NB4 (cell line): ENCODE results near the gene IFNLR1.

ENCODE experiments used
- DNase-seq: peaks from one replicate; pipeline ENCODE4 v3.0.0; 2010; ENCODE audit warnings: low read depth
- H3K4me3 ChIP-seq: one replicate; pipeline ENCODE4 v1.5.1; 2011; ENCODE audit warnings: mild to moderate bottlenecking, low read depth, low read length, moderate library complexity
- CTCF ChIP-seq: IDR thresholded peaks from one replicate; pipeline ENCODE4 v1.5.1; 2012; ENCODE audit warnings: low read depth, low read length
- MAX ChIP-seq: IDR thresholded peaks from 2 replicates; pipeline ENCODE4 v1.6.1; 2011; ENCODE audit warnings: low read depth, low read length
- MYC ChIP-seq: IDR thresholded peaks from 2 replicates; pipeline ENCODE4 v1.6.1; 2011; ENCODE audit warnings: low read depth, low read length
- POLR2A ChIP-seq: IDR thresholded peaks from 2 replicates; pipeline ENCODE4 v1.6.1; 2011; ENCODE audit warnings: mild to moderate bottlenecking; ENCODE audit not compliant: insufficient read length; ENCODE audit errors: extremely low read depth

Gene IFNLR1

GRCh38 chr1:24139841-24140425, 47.2 kb downstream of the IFNLR1 start:
- H3K4me3 ChIP-seq = no peak overlapping the region
- no peak for DNase-seq
- no peak for TF ChIP-seq POLR2A
- no peak for TF ChIP-seq CTCF
- TF ChIP-seq MYC = no peak
- TF ChIP-seq MAX = no peak

- no peak for TF ChIP-seq CTCF
- TF ChIP-seq MAX = no peak
- no peak for TF ChIP-seq MYC
- TF ChIP-seq POLR2A = no peak
Observed at GRCh38 chr1:24139222-24139489, 47.9 kb downstream of the IFNLR1 start.

GRCh38 chr1:24138476-24139221, 48.4 kb downstream of the IFNLR1 start:
- no peak for DNase-seq
- no peak for TF ChIP-seq POLR2A
- no peak for TF ChIP-seq CTCF
- no peak for TF ChIP-seq MAX
- TF ChIP-seq MYC = no peak
- no peak overlapping the region for H3K4me3 ChIP-seq

More at GRCh38 chr1:24139222-24139489, 47.9 kb downstream of the IFNLR1 start:
- no peak overlapping the region for H3K4me3 ChIP-seq
- DNase-seq = no peak

GRCh38 chr1:24136956-24137539, 50.0 kb downstream of the IFNLR1 start:
- no peak overlapping the region for H3K4me3 ChIP-seq
- TF ChIP-seq MYC = no peak
- TF ChIP-seq POLR2A = no peak
- TF ChIP-seq CTCF = no peak
- no peak for TF ChIP-seq MAX
- DNase-seq = no peak

- no peak overlapping the region for H3K4me3 ChIP-seq
- DNase-seq = no peak
- TF ChIP-seq MAX = no peak
- no peak for TF ChIP-seq MYC
- no peak for TF ChIP-seq CTCF
Observed at GRCh38 chr1:24134376-24134775, 52.7 kb downstream of the IFNLR1 start.

- DNase-seq = no peak
- H3K4me3 ChIP-seq = no peak overlapping the region
- no peak for TF ChIP-seq POLR2A
Observed at GRCh38 chr1:24133819-24134218, 53.3 kb downstream of the IFNLR1 start.
